Breast epithelium (tissue), 4 donors: ENCODE data around the gene PSMD1. TPM values are rescaled to one million over a fixed set of nuclear protein-coding genes. Genes with fewer than 3 reads are reported as not detected.

ENCODE experiments used
- DNase-seq, 2 donors: peaks; one replicate each; pipeline ENCODE4 v3.0.0-alpha.2; 2019; ENCODE audit warnings: low spot score in 2 of 2
- H3K27ac ChIP-seq, 2 donors: fragments of 200-600 bp; sonication (generic) in 1 of 2; one replicate each; pipeline ENCODE4 v1.5.1; 2016 to 2019; ENCODE audit warnings: mild to moderate bottlenecking in 1 of 2
- H3K27me3 ChIP-seq, 2 donors: fragments of 200-600 bp; sonication (generic) in 1 of 2; one replicate each; pipeline versions ENCODE4 v1.5.1 to v1.6.0; 2017 to 2019; ENCODE audit warnings: control low read depth in 1 of 2, mild to moderate bottlenecking in 1 of 2
- H3K36me3 ChIP-seq: fragments of 200-600 bp; one replicate; pipeline ENCODE4 v1.5.1; 2019
- H3K4me1 ChIP-seq, 2 donors: fragments of 200-600 bp; sonication (generic); one replicate each; pipeline ENCODE4 v1.5.1; 2016 to 2019; ENCODE audit warnings: control low read depth in 1 of 2
- H3K4me3 ChIP-seq, 3 donors: fragments of 200-600 bp; sonication (generic); 1 replicate in 2 of 3; 2 replicates in 1 of 3; pipeline ENCODE4 v1.5.1; 2016 to 2019; ENCODE audit warnings: mild to moderate bottlenecking in 3 of 3, moderate library complexity in 2 of 3
- H3K9me3 ChIP-seq, 2 donors: fragments of 200-600 bp; sonication (generic) in 1 of 2; one replicate each; pipeline ENCODE4 v1.5.1; 2016 to 2019; ENCODE audit warnings: control low read depth in 1 of 2
- POLR2A ChIP-seq: fragments of 450-650 bp; IDR thresholded peaks from one replicate; pipeline ENCODE4 v1.6.1; 2016; ENCODE audit warnings: antibody characterized with exemption, mild to moderate bottlenecking, moderate library complexity
- POLR2AphosphoS5 ChIP-seq, 3 donors: sonication (generic); formaldehyde crosslinking; IDR thresholded peaks; one replicate each; pipeline ENCODE4 v1.6.1; 2017; ENCODE audit warnings: antibody characterized with exemption in 3 of 3
- intact Hi-C: fragments of 100-400 bp; cut with DNase I; formaldehyde crosslinking; loops from one replicate; pipeline ENCODE4 v1.15.1; 2023; ENCODE audit warnings: low total_unique reads
- total RNA-seq, 3 donors: library from RNA; depleted of rRNA; stranded (reverse); fragments of >200 nt; gene quantifications; one replicate each; pipeline ENCODE4 v1.1.0, GENCODE V29; 2016
- TF ChIP-seq, protein P1 (sequence below), 3 donors: fragments of 450-650 bp; IDR thresholded peaks; one replicate each; pipeline ENCODE4 v1.5.1; 2016 to 2017; ENCODE audit warnings: antibody characterized with exemption in 3 of 3, mild to moderate bottlenecking in 3 of 3, moderate library complexity in 3 of 3

PSMD1 gene
- total RNA-seq, 3 donors from 2014 or later = 63.8 to 73.0 (median 69.2) TPM

DNA sequence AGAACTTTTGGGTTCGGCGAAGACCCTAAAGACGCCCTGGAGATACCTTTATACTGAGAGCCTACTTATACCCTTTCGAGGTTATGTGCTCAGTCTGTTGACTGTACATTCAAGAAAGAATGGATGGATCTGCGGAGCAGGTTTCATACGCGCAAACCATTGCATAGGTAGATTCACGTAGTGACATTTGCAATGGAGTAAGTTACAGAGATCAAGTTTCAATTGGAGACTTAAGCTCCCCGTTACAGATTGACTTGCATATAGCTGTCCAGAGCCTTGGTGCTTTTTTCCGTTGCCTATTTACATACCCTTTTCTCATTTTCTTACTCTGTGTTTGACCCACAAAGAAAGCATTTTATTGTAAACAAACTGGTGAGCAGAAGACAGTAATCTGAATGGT is 923 bp downstream of the PSMD1 start:
- intact Hi-C loops = no loop called here
- no peaks in the 10 kb centered on the region for H3K9me3 ChIP-seq
- H3K27ac ChIP-seq = peak overlapping the region in 1 of 2 donors; percentile 91
- DNase-seq = no peak
- no peaks in the 10 kb centered on the region for H3K27me3 ChIP-seq
- TF ChIP-seq POLR2A (no peak), POLR2AphosphoS5 (IDR thresholded peaks at IDR 0.05) (no peak)
- TF ChIP-seq, protein P1, sequence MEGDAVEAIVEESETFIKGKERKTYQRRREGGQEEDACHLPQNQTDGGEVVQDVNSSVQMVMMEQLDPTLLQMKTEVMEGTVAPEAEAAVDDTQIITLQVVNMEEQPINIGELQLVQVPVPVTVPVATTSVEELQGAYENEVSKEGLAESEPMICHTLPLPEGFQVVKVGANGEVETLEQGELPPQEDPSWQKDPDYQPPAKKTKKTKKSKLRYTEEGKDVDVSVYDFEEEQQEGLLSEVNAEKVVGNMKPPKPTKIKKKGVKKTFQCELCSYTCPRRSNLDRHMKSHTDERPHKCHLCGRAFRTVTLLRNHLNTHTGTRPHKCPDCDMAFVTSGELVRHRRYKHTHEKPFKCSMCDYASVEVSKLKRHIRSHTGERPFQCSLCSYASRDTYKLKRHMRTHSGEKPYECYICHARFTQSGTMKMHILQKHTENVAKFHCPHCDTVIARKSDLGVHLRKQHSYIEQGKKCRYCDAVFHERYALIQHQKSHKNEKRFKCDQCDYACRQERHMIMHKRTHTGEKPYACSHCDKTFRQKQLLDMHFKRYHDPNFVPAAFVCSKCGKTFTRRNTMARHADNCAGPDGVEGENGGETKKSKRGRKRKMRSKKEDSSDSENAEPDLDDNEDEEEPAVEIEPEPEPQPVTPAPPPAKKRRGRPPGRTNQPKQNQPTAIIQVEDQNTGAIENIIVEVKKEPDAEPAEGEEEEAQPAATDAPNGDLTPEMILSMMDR (IDR thresholded peaks at IDR 0.05) = no peak
- H3K36me3 ChIP-seq = no peaks in the 10 kb centered on the region
- H3K4me1 ChIP-seq = peaks cover 0 to 15% of the 10 kb centered on the region in 2 donors
- H3K4me3 ChIP-seq = peak overlapping the region; percentile 80 to 99 (median 99)

DNA sequence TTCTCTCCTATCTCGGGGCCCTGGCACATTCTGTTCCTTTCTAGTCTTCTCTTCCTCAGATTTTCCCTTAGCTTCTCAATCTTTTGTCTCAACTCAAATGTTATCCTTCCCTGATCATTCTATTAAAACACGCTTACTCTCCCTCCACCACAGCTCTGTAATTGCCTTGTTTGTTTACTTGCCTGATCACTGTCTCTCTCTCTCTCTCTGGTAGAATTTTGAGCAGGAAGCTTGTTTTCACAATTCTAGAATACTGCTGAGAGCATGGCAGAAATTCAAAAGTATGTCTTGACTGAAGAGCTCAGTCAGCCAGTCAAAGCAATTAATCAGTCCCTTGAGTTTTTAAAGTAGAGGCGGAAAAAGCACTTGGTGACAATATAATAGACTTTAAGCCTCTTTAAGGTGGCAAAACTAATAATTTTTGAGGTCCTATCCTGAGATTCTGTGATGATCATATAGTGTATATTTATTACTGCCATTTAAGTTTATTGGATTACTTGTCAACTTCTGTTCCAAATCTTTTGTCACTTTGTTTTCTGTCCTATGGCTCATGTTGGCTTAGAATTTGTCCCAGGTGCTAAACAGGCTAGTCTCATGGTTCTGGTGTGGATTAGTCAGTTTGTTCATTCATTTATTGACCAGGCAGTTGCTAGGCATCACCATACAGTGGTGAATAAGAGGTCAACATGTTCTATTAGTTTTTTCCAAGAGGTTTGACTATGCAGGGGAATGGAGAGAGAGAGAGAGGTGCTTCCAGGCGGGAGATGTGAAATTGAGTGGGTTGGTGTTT is 2.3 kb downstream of the PSMD1 start:
- intact Hi-C loops = no loop called here
- Histone ChIP-seq H3K4me1 (peaks cover 0 to 15% of the 10 kb centered on the region in 2 donors), H3K9me3 (no peaks in the 10 kb centered on the region), H3K27ac (no peak overlapping the region), H3K36me3 (no peaks in the 10 kb centered on the region), H3K27me3 (no peaks in the 10 kb centered on the region), H3K4me3 (no peak overlapping the region)
- TF ChIP-seq, protein P1 (IDR thresholded peaks at IDR 0.05) = no peak
- no peak for TF ChIP-seq POLR2A
- TF ChIP-seq POLR2AphosphoS5 (IDR thresholded peaks at IDR 0.05) = no peak
- DNase-seq = no peak

DNA sequence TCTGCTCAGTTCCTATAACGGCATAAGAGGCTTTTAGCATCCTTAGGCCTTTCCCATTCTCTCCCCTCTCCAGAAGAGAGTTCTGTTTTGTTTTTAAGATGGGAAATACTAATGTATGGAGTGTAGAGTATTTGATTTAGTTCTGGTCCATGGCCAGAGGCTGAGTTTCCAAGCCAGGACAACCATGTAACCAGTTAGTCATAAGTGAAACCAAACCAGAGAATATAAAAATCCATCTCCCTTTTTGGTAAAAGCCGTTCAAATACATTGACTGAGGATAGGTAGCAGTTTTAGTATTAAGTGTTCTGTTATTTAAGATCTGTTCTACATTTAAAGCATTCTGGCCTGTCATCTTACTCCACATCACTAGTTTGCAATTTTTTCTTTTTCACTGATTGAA is 3.1 kb downstream of the PSMD1 start:
- Histone ChIP-seq H3K27ac (no peak overlapping the region), H3K4me3 (no peak overlapping the region), H3K9me3 (no peaks in the 10 kb centered on the region), H3K27me3 (no peaks in the 10 kb centered on the region), H3K36me3 (no peaks in the 10 kb centered on the region), H3K4me1 (peaks cover 0 to 15% of the 10 kb centered on the region in 2 donors)
- no peak for DNase-seq
- TF ChIP-seq, protein P1 (IDR thresholded peaks at IDR 0.05) = no peak
- intact Hi-C loops = no loop called here

DNA sequence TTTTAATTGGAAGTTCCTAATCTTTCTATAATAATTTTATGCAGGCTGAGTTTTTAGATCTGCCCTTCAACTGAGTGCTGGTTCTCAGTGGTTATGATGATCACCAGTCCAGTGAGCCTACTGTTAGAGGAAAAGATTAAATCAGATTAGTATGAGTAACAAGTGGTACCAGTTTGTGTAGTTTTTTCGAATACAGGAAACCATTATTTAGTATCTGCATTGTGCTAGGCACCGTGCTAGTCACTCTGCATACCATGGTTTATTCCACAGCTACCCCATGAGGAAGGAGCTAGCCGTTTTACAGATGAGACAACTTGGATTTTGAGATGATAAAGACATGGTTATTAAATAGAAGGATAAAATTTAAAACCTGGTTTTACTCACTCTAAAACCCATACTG is 6.1 kb downstream of the PSMD1 start:
- Histone ChIP-seq H3K27me3 (no peaks in the 10 kb centered on the region), H3K4me1 (peaks cover 0 to 13% of the 10 kb centered on the region in 2 donors), H3K4me3 (no peak overlapping the region), H3K27ac (no peak overlapping the region), H3K9me3 (no peaks in the 10 kb centered on the region), H3K36me3 (no peaks in the 10 kb centered on the region)
- no peak for DNase-seq
- intact Hi-C loops = no loop called here
- no peak for TF ChIP-seq POLR2A
- TF ChIP-seq, protein P1 (IDR thresholded peaks at IDR 0.05) = no peak

DNA sequence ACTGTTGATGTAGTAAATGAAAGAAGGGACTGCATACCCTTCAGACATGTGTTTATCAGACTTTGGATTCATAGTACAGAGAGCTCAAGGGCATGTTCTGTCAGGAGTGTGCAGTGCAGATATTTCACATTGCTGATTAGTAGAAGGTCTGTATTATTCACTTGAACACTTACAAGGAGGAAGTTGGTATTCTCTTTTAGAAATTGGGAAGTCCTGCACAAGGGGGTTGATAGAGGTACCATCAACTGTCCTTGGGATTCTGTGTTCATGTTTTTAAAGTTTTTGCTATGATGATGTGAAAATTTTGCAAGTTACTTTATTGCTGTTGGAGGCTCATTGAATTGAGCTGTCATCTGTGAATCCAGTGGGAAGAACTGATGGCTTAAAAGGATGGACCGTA is 6.7 kb downstream of the PSMD1 start:
- no peak for TF ChIP-seq POLR2AphosphoS5 (IDR thresholded peaks at IDR 0.05)
- TF ChIP-seq POLR2A = no peak
- TF ChIP-seq, protein P1 (IDR thresholded peaks at IDR 0.05) = no peak
- no peaks in the 10 kb centered on the region for H3K27me3 ChIP-seq
- no peaks in the 10 kb centered on the region for H3K9me3 ChIP-seq
- H3K36me3 ChIP-seq = no peaks in the 10 kb centered on the region
- H3K4me1 ChIP-seq = peaks cover 0 to 8% of the 10 kb centered on the region in 2 donors
- DNase-seq = no peak
- intact Hi-C loops = no loop called here
- no peak overlapping the region for H3K27ac ChIP-seq
- no peak overlapping the region for H3K4me3 ChIP-seq
